K562 (cell line): ENCODE measurements around the gene HELZ2. TPM values are rescaled to one million over a fixed set of nuclear protein-coding genes. Genes with fewer than 3 reads are reported as not detected.

ENCODE experiments used
- ATAC-seq: fragments of 200-7000 bp; cut with Tn5 transposase; 3 replicates; pipeline ENCODE4 v1.9.1; 2020; ENCODE audit warnings: moderate library complexity
- BruUV-seq: library from RNA; stranded (reverse); fragments of 400-500 nt; replicated peaks from 2 replicates; lab custom pipeline; 2021; lab: Mats Ljungman, UMichigan
- CTCF ChIA-PET: fragments of 300-600 bp; formaldehyde crosslinking; extraction: SDS; loops from one replicate; lab custom pipeline; 2021; ENCODE audit warnings: low intra/inter-chr PET ratio; lab: Yijun Ruan, JAX
- POLR2A ChIA-PET: fragments of 300-600, 350-650 bp; sonication (Branson Sonifier 250); formaldehyde crosslinking; extraction: SDS; loops from one replicate; lab custom pipeline; 2021; ENCODE audit warnings: antibody characterized with exemption, inconsistent platforms; lab: Yijun Ruan, JAX
- DNase-seq, 4 experiments: peaks; one replicate each; pipeline versions ENCODE4 v3.0.0 to v3.0.0-alpha.2; 2011 to 2018; ENCODE audit warnings: low spot score in 3 of 4, mixed read lengths in 3 of 4; ENCODE audit errors: extremely low read depth in 1 of 4
- FAIRE-seq: peaks from 2 replicates; lab custom pipeline; 2011; peaks lifted over from hg19 to GRCh38; lab: Jason Lieb, UNC
- H2AFZ ChIP-seq: 2 replicates; pipeline ENCODE4 v1.6.0; 2011; ENCODE audit warnings: low read depth, low read length, control low read depth, inconsistent platforms
- H3K27ac ChIP-seq: fragments of 200-600 bp; 3 replicates; pipeline ENCODE4 v1.8.0; 2011; ENCODE audit warnings: low read depth, mild to moderate bottlenecking, control low read depth, inconsistent platforms, low read length, moderate library complexity, mixed read lengths; ENCODE audit errors: extremely low read depth
- H3K27me3 ChIP-seq, 2 experiments: fragments of 300-600 bp in 1 of 2; 2 replicates in 1 of 2; 3 replicates in 1 of 2; pipeline versions ENCODE4 v1.6.0 to v1.8.0; 2011; ENCODE audit warnings: inconsistent platforms in 2 of 2, low read length in 2 of 2, mild to moderate bottlenecking in 1 of 2, mixed read lengths in 1 of 2, moderate library complexity in 1 of 2; ENCODE audit not compliant: control insufficient read depth in 2 of 2, insufficient read depth in 2 of 2
- H3K36me3 ChIP-seq: fragments of 300-600 bp; 3 replicates; pipeline ENCODE4 v1.8.0; 2011; ENCODE audit warnings: mild to moderate bottlenecking, low read length, inconsistent platforms; ENCODE audit not compliant: control insufficient read depth, insufficient read depth
- H3K4me1 ChIP-seq, 2 experiments: fragments of 200-600 bp in 1 of 2; replicated peaks in 1 of 2; 2 replicates in 1 of 2; 3 replicates in 1 of 2; pipeline versions ENCODE4 v1.5.1 to v1.8.0; 2011; ENCODE audit warnings: inconsistent platforms in 2 of 2, low read length in 2 of 2, mild to moderate bottlenecking in 1 of 2, mixed read lengths in 1 of 2, moderate library complexity in 1 of 2; ENCODE audit not compliant: control insufficient read depth in 2 of 2, insufficient read depth in 2 of 2
- H3K4me2 ChIP-seq: 2 replicates; pipeline ENCODE4 v1.6.1; 2011; ENCODE audit warnings: low read length, control low read depth, inconsistent platforms, mixed read lengths; ENCODE audit not compliant: insufficient read depth
- H3K4me3 ChIP-seq: fragments of 200-600 bp; sonication (generic), shearing (Covaris generic); 2 replicates; pipeline ENCODE4 v1.5.1; 2016; ENCODE audit warnings: control low read depth, inconsistent platforms
- H3K79me2 ChIP-seq: fragments of 200-600 bp; 3 replicates; pipeline ENCODE4 v1.8.0; 2011; ENCODE audit warnings: low read length, inconsistent platforms; ENCODE audit not compliant: control insufficient read depth, insufficient read depth
- H3K9ac ChIP-seq, 2 experiments: 2 replicates each; pipeline versions ENCODE4 v1.6.0 to v1.6.1; 2011; ENCODE audit warnings: low read depth in 2 of 2, low read length in 2 of 2, control low read depth in 1 of 2, inconsistent platforms in 1 of 2, mild to moderate bottlenecking in 1 of 2, mixed read lengths in 1 of 2; ENCODE audit not compliant: insufficient read depth in 1 of 2
- H3K9me1 ChIP-seq: one replicate; pipeline ENCODE4 v1.6.0; 2011; ENCODE audit warnings: inconsistent platforms, mild to moderate bottlenecking, low read length, moderate library complexity; ENCODE audit not compliant: control insufficient read depth, insufficient read depth
- H3K9me3 ChIP-seq: replicated peaks from 2 replicates; pipeline ENCODE4 v1.5.1; 2011; ENCODE audit warnings: low read depth, low read length, inconsistent platforms; ENCODE audit not compliant: control insufficient read depth, insufficient read depth
- H4K20me1 ChIP-seq: replicated peaks from 2 replicates; pipeline ENCODE4 v1.6.1; 2011; ENCODE audit warnings: low read length, inconsistent platforms, mixed read lengths; ENCODE audit not compliant: control insufficient read depth, insufficient read depth
- NFIC ChIP-seq: fragments of 450-650 bp; IDR thresholded peaks from 2 replicates; pipeline ENCODE4 v1.6.1; 2017; ENCODE audit warnings: mild to moderate bottlenecking, inconsistent platforms
- PCBP1 ChIP-seq: fragments of 200-400 bp; formaldehyde crosslinking; IDR thresholded peaks from 2 replicates; pipeline ENCODE4 v1.6.1; 2018; ENCODE audit warnings: mild to moderate bottlenecking, low read depth, low read length; ENCODE audit not compliant: poor library complexity, severe bottlenecking
- POLR2G ChIP-seq: fragments of 200-400 bp; formaldehyde crosslinking; IDR thresholded peaks from 2 replicates; pipeline ENCODE4 v1.6.1; 2017; ENCODE audit warnings: low read depth, mild to moderate bottlenecking, antibody characterized with exemption, low read length, moderate library complexity
- ZNF695 ChIP-seq: fragments of 450-650 bp; formaldehyde crosslinking; IDR thresholded peaks from 2 replicates; pipeline ENCODE4 v1.4.0; 2020; ENCODE audit warnings: mild to moderate bottlenecking, moderate library complexity
- WGBS: fragments of 100-300 bp; shearing (Covaris generic); methylation state at CpG from one replicate; pipeline ENCODE4 v1.1.6; 2016; ENCODE audit warnings: low coverage, mixed read lengths; ENCODE audit not compliant: insufficient coverage; ENCODE audit errors: missing lambda C conversion rate; 5-methylcytosine and 5-hydroxymethylcytosine counted together
- in situ Hi-C: fragments of 300-500 bp; cut with MboI; formaldehyde crosslinking; loops from 4 replicates; pipeline ENCODE4 v1.15.0; 2018; ENCODE audit warnings: inconsistent platforms, mixed read lengths
- intact Hi-C: fragments of 100-400 bp; cut with micrococcal nuclease; formaldehyde crosslinking; loops from 2 replicates; pipeline ENCODE4 v1.14.2; 2022
- polyA plus RNA-seq, 8 experiments: library from polyadenylated mRNA; depleted of rRNA in 4 of 8; stranded (reverse) in 5 of 8; unstranded in 3 of 8; fragments of >200 nt; fragmentation: Nextera tagmentation in 2 of 8; fragmentation: Illumina TruSeq in 1 of 8; extraction: Ambion mirVana in 2 of 8; extraction: Trizol in 1 of 8; gene quantifications; 2 replicates each; pipeline versions ENCODE4 v1.2.1 to v1.2.3, GENCODE V29; 2011 to 2014; ENCODE audit warnings: inconsistent platforms in 1 of 8, missing spikeins in 1 of 8
- total RNA-seq, 7 experiments: library from RNA; depleted of rRNA in 6 of 7; stranded (reverse); fragments of >200 nt in 6 of 7; fragmentation: Illumina TruSeq in 2 of 7; extraction: Trizol in 2 of 7; gene quantifications; 2 replicates each; pipeline versions ENCODE4 v1.2.1 to v1.2.3, GENCODE V29; 2011 to 2021; ENCODE audit warnings: low replicate concordance in 1 of 7
- TF ChIP-seq, protein P1 (sequence below): sonication (generic); formaldehyde crosslinking; IDR thresholded peaks from 2 replicates; pipeline ENCODE4 v1.8.1; 2023; ENCODE audit warnings: mild to moderate bottlenecking, missing genetic modification reagents

Gene HELZ2
- total and polyA plus RNA-seq, 9 of the 15 experiments (the other 6 are each of a cell fraction or from before 2014, with no cell fraction given), result 0.03 to 7.8 (median 2.9) TPM; not detected in 1

DNA sequence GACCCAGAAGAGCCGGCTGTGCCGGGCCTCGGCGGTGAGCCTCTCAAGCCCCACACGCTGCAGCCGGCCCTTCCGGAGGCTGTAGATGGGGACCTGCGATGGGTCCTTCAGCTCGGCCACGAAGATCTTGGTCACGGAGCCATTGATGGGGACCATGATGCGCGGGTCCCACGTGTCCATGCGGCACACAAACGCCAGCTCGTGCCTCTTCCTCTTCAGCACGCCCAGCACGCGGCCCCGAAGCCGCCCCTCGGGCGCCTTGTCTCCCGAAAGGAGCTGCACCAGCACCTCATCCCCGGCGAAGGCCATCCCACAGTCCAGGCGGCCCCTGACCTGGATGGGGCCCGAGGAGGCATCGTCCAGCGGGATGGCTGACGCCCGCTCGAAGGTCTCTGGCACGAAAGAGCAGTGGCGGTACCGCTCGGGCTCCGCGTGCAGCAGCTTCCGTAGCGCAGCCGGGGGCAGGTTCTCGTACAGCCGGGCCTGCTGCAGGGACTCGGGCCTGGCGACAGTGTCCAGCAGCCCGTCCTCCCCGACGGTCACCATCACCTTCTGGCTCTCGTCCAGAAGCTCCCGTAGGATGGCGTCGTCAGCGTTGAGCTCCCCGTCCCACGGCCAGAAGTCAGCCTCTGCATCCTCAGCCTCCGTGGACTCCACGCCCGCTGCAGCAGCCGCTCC is 8.9 kb downstream of the HELZ2 start:
- H3K9ac ChIP-seq, result no peak overlapping the region
- no peak for FAIRE-seq
- no peak for ATAC-seq
- H3K4me2 ChIP-seq, result no peak overlapping the region
- BruUV-seq, result no TSS peak
- CTCF ChIA-PET, result no interaction called here
- H3K27me3 ChIP-seq, result peaks cover 0 to 24% of the 10 kb centered on the region in 2 experiments; a peak in 2 of 5 replicates
- no peak overlapping the region for H2AFZ ChIP-seq
- no peaks in the 10 kb centered on the region for H3K36me3 ChIP-seq
- peak; percentile 69 for TF ChIP-seq NFIC
- TF ChIP-seq ZNF695 (CRISPR knock-in tag), result no peak
- TF ChIP-seq POLR2G, result peak; percentile 26
- TF ChIP-seq PCBP1, result no peak
- TF ChIP-seq, protein P1, sequence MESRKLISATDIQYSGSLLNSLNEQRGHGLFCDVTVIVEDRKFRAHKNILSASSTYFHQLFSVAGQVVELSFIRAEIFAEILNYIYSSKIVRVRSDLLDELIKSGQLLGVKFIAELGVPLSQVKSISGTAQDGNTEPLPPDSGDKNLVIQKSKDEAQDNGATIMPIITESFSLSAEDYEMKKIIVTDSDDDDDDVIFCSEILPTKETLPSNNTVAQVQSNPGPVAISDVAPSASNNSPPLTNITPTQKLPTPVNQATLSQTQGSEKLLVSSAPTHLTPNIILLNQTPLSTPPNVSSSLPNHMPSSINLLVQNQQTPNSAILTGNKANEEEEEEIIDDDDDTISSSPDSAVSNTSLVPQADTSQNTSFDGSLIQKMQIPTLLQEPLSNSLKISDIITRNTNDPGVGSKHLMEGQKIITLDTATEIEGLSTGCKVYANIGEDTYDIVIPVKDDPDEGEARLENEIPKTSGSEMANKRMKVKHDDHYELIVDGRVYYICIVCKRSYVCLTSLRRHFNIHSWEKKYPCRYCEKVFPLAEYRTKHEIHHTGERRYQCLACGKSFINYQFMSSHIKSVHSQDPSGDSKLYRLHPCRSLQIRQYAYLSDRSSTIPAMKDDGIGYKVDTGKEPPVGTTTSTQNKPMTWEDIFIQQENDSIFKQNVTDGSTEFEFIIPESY, result peak; percentile 77
- H3K4me3 ChIP-seq, result no peak overlapping the region
- in situ Hi-C loops (no loop called here), intact Hi-C loops (no loop called here)
- H3K27ac ChIP-seq, result no peak overlapping the region
- no peaks in the 10 kb centered on the region for H3K9me1 ChIP-seq
- 48% methylated on average over 38 of the region's 61 CpGs for WGBS
- no peaks in the 10 kb centered on the region for H3K79me2 ChIP-seq
- no peaks in the 10 kb centered on the region for H3K9me3 ChIP-seq
- POLR2A ChIA-PET, result interaction anchor here (0.6 to 1.9 kb wide), 4 partner anchors 8 to 62 kb away, joined by 3 to 9 read pairs (median 4); partner anchors contain the start of gene GMEB2
- H4K20me1 ChIP-seq, result no peaks in the 10 kb centered on the region
- H3K4me1 ChIP-seq, result peaks cover 0 to 91% of the 10 kb centered on the region in 2 experiments; a peak in 3 of 5 replicates
- no peak for DNase-seq
